ENCODE data around the gene GPC6. TPM values are rescaled to one million over a fixed set of nuclear protein-coding genes. Genes with fewer than 3 reads are reported as not detected.

GPC6 gene
- total and polyA plus RNA-seq, 2 donors (not counting 3 experiments of a cell fraction or from before 2014, with no cell fraction given): 0.01 TPM; not detected in 1

DNA sequence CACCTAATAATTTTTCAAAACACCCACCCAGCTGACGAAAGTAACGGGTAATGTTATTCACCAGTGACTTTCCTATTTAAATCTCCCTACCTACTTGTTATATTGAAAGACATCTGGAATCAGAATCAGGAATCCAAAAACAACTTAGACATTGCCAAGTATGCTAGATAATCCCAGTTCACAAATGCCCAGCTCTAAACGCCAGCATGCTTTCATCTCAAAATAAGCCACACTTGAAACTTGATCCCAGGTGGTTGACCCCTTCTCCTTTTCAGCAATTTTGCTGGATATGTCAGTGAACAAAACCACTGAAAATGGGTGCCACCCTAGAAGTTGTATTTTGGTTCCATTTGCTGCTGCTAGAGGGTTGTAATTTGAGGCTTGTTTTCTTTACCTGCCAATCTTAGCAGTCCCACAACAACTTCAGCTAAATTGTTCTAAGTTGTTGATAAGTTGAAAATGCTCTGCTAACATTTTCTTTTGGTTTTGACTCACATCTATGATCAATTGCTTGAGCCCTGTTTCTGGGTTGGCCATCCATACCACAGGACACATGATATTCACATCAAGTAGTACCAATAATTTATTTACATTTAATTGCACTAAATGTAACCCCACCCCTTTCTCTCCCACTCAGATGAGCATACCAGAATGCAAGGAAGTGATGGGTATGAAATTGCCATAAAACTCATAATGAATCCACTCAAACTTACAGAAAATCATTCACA lies 1186.4 kb downstream of the GPC6 start:
- Histone ChIP-seq H3K36me3 (ENCODE audit: control insufficient read depth in 2 of 2, extremely low read depth in 1 of 2, insufficient read depth in 2 of 2, low read length in 2 of 2) (no peaks in the 10 kb centered on the region), H3K9ac (replicated peaks; ENCODE audit: extremely low read depth, insufficient read depth, low read length) (no peak overlapping the region), H3K9me3 (replicated peaks; ENCODE audit: control insufficient read depth, insufficient read depth, low read length) (no peaks in the 10 kb centered on the region), H2AFZ (ENCODE audit: low read depth, low read length) (no peak overlapping the region), H3K27me3 (ENCODE audit: control insufficient read depth in 2 of 2, insufficient read depth in 2 of 2, low read length in 2 of 2) (no peaks in the 10 kb centered on the region), H3K27ac (ENCODE audit: insufficient read depth, low read depth, low read length) (no peak overlapping the region), H3K4me2 (ENCODE audit: insufficient read depth, low read length) (no peak overlapping the region), H3K4me3 (replicated peaks in 1 of 3; ENCODE audit: insufficient read depth in 1 of 3, low read depth in 1 of 3, low read length in 3 of 3) (no peak overlapping the region), H3K79me2 (ENCODE audit: control insufficient read depth, insufficient read depth, low read length) (no peaks in the 10 kb centered on the region), H3K9me1 (replicated peaks; ENCODE audit: control insufficient read depth, extremely low read depth, insufficient read depth, low read length) (no peaks in the 10 kb centered on the region), H3K4me1 (ENCODE audit: control insufficient read depth, extremely low read depth, insufficient read depth, low read length) (no peaks in the 10 kb centered on the region), H4K20me1 (replicated peaks; ENCODE audit: control insufficient read depth, extremely low read depth, insufficient read depth, low read length) (no peaks in the 10 kb centered on the region)
- no peak for TF ChIP-seq CTCF (IDR thresholded peaks at IDR 0.05; ENCODE audit: extremely low read depth in 1 of 2, insufficient read depth in 1 of 2, low read depth in 1 of 2, low read length in 2 of 2)
- no peak for TF ChIP-seq POLR2AphosphoS5 (IDR thresholded peaks at IDR 0.05; ENCODE audit: insufficient read depth, low read depth, low read length)
- TF ChIP-seq EZH2 (IDR thresholded peaks at IDR 0.05; ENCODE audit: borderline replicate concordance, low read depth, low read length, severe bottlenecking): no peak
- TF ChIP-seq POLR2A (IDR thresholded peaks at IDR 0.05; ENCODE audit: low read depth, low read length): no peak
- no peak for TF ChIP-seq MYC (IDR thresholded peaks at IDR 0.05; ENCODE audit: low read depth, low read length)
- TF ChIP-seq, protein P1, sequence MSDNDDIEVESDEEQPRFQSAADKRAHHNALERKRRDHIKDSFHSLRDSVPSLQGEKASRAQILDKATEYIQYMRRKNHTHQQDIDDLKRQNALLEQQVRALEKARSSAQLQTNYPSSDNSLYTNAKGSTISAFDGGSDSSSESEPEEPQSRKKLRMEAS (IDR thresholded peaks at IDR 0.05; ENCODE audit: insufficient read depth, insufficient read length): no peak
- no peak for TF ChIP-seq JUN (IDR thresholded peaks at IDR 0.05; ENCODE audit: borderline replicate concordance, insufficient read depth, insufficient read length, low read depth)
- no peak for TF ChIP-seq GATA2 (IDR thresholded peaks at IDR 0.05; ENCODE audit: insufficient read depth, insufficient read length, low read depth, low read length)
- TF ChIP-seq FOS (IDR thresholded peaks at IDR 0.05; ENCODE audit: borderline replicate concordance, insufficient read depth, low read length): no peak
- FAIRE-seq (no peak), DNase-seq (ENCODE audit: low read depth, low spot score) (no peak)
- ChIA-PET CTCF (no interaction called here), POLR2A (no interaction called here)
- no TSS peak for BruUV-seq (replicated peaks)
- dilution Hi-C loops (cut with MboI; ENCODE audit: extremely low pct_ligation_motif_present, low sequenced_read_pairs) (no loop called here), intact Hi-C loops (cut with micrococcal nuclease) (no loop called here)

Measured in endothelial cell of umbilical vein (primary cell).